GM12878 (cell line): Measurements from ENCODE around the gene C16orf74. TPM values are rescaled to one million over a fixed set of nuclear protein-coding genes. Genes with fewer than 3 reads are reported as not detected.
A peak's percentile ranks its signal among the peaks of the same experiment; 100 is the strongest.

Experiments used
- ATAC-seq: fragments of 200-7000 bp; cut with Tn5 transposase; 3 replicates; pipeline ENCODE4 v1.9.1; 2020; ENCODE audit warnings: mild to moderate bottlenecking, moderate library complexity
- BruUV-seq: library from RNA; stranded (reverse); fragments of 400-500 nt; replicated peaks from 2 replicates; lab custom pipeline; 2021; lab: Mats Ljungman, UMichigan
- CTCF ChIA-PET: fragments of 300-600 bp; sonication (Branson Sonifier 250); formaldehyde crosslinking; extraction: SDS; loops from one replicate; lab custom pipeline; 2021; ENCODE audit warnings: inconsistent platforms; lab: Yijun Ruan, JAX
- POLR2A ChIA-PET: fragments of 350-600 bp; formaldehyde crosslinking; extraction: SDS; loops from one replicate; lab custom pipeline; 2021; ENCODE audit warnings: inconsistent platforms; lab: Charles Lee
- RAD21 ChIA-PET: fragments of 300-600 bp; sonication (Branson Sonifier 250); formaldehyde crosslinking; loops from one replicate; lab custom pipeline; 2023; ENCODE audit warnings: antibody characterized with exemption; ENCODE audit not compliant: unreplicated experiment; lab: Charles Lee
- SMC1A ChIA-PET: fragments of 300-600 bp; sonication (Branson Sonifier 250); formaldehyde crosslinking; loops from one replicate; lab custom pipeline; 2023; ENCODE audit not compliant: unreplicated experiment, uncharacterized antibody; lab: Charles Lee
- DNase-seq: peaks from one replicate; pipeline ENCODE4 v3.0.0-alpha.2; 2011; ENCODE audit warnings: low read depth, low spot score
- FAIRE-seq: peaks from 3 replicates; lab custom pipeline; 2011; peaks lifted over from hg19 to GRCh38; lab: Jason Lieb, UNC
- H2AFZ ChIP-seq: 2 replicates; pipeline ENCODE4 v1.6.0; 2011; ENCODE audit warnings: low read depth, low read length, control low read depth; ENCODE audit not compliant: control insufficient read depth
- H3K27ac ChIP-seq: 2 replicates; pipeline ENCODE4 v1.5.1; 2011; ENCODE audit warnings: control low read depth; ENCODE audit not compliant: control insufficient read depth, insufficient read depth
- H3K27me3 ChIP-seq, 2 experiments: replicated peaks in 1 of 2; 2 replicates each; pipeline versions ENCODE4 v1.6.0 to v1.6.1; 2011; ENCODE audit warnings: low read length in 1 of 2; ENCODE audit not compliant: control insufficient read depth in 2 of 2, insufficient read depth in 2 of 2
- H3K36me3 ChIP-seq, 2 experiments: 2 replicates each; pipeline ENCODE4 v1.5.1; 2011; ENCODE audit warnings: low read length in 1 of 2; ENCODE audit not compliant: control insufficient read depth in 2 of 2, insufficient read depth in 2 of 2
- H3K4me1 ChIP-seq: 2 replicates; pipeline ENCODE4 v1.6.1; 2011; ENCODE audit warnings: mild to moderate bottlenecking, low read length, moderate library complexity, mixed read lengths; ENCODE audit not compliant: control insufficient read depth, insufficient read depth
- H3K4me2 ChIP-seq: 2 replicates; pipeline ENCODE4 v1.6.0; 2011; ENCODE audit warnings: control low read depth; ENCODE audit not compliant: control insufficient read depth, insufficient read depth
- H3K4me3 ChIP-seq: fragments of 200-600 bp; sonication (generic); 2 replicates; pipeline ENCODE4 v1.5.1; 2016
- H3K79me2 ChIP-seq: 2 replicates; pipeline ENCODE4 v1.6.0; 2011; ENCODE audit warnings: low read length; ENCODE audit not compliant: control insufficient read depth, insufficient read depth
- H3K9ac ChIP-seq: 2 replicates; pipeline ENCODE4 v1.8.0; 2011; ENCODE audit warnings: low read length, control low read depth, mixed read lengths; ENCODE audit not compliant: control insufficient read depth, insufficient read depth
- H3K9me3 ChIP-seq: replicated peaks from 3 replicates; pipeline ENCODE4 v1.5.1; 2011; ENCODE audit warnings: mild to moderate bottlenecking, low read length; ENCODE audit not compliant: control insufficient read depth, insufficient read depth
- H4K20me1 ChIP-seq: 2 replicates; pipeline ENCODE4 v1.6.0; 2011; ENCODE audit not compliant: control insufficient read depth, insufficient read depth
- ESRRA ChIP-seq: IDR thresholded peaks from 2 replicates; pipeline ENCODE4 v1.6.1; 2012; ENCODE audit warnings: mild to moderate bottlenecking, low read length, improper control_type of control experiment
- PAX5 ChIP-seq: IDR thresholded peaks from 2 replicates; pipeline ENCODE4 v1.6.1; 2011; ENCODE audit warnings: low read depth, low read length, borderline replicate concordance
- POLR2A ChIP-seq: IDR thresholded peaks from 2 replicates; pipeline ENCODE4 v1.6.1; 2011; ENCODE audit warnings: low read depth, mild to moderate bottlenecking, low read length
- ZNF622 ChIP-seq: fragments of 450-650 bp; IDR thresholded peaks from 2 replicates; pipeline ENCODE4 v1.6.1; 2017; ENCODE audit warnings: mild to moderate bottlenecking, inconsistent platforms
- WGBS: methylation state at CpG from one replicate; pipeline ENCODE4 v1.1.6; 2016; ENCODE audit warnings: low lambda C conversion rate; ENCODE audit not compliant: insufficient replicate concordance, insufficient coverage; ENCODE audit errors: missing lambda C conversion rate; 5-methylcytosine and 5-hydroxymethylcytosine counted together
- in situ Hi-C: fragments of 300-500 bp; cut with MboI; formaldehyde crosslinking; loops from 9 replicates; pipeline ENCODE4 v1.14.3; 2018; ENCODE audit warnings: mixed read lengths
- intact Hi-C: fragments of 100-400 bp; cut with micrococcal nuclease; formaldehyde crosslinking; loops from one replicate; pipeline ENCODE4 v1.14.2; 2022; ENCODE audit not compliant: unreplicated experiment
- polyA plus RNA-seq, 11 experiments: library from polyadenylated mRNA; depleted of rRNA in 4 of 11; unstranded in 6 of 11; stranded (reverse) in 5 of 11; fragments of >200 nt; fragmentation: Nextera tagmentation in 4 of 11; fragmentation: Illumina TruSeq in 1 of 11; extraction: Ambion mirVana in 4 of 11; extraction: Trizol in 1 of 11; gene quantifications; 1 replicate in 1 of 11; 2 replicates in 10 of 11; pipeline versions ENCODE4 v1.2.1 to v1.2.3, GENCODE V29; 2011 to 2016; ENCODE audit warnings: inconsistent platforms in 2 of 11, missing spikeins in 2 of 11, low read depth in 1 of 11
- total RNA-seq, 4 experiments: library from RNA; depleted of rRNA in 3 of 4; stranded (reverse); fragments of >200 nt in 3 of 4; fragmentation: Illumina TruSeq in 1 of 4; extraction: Trizol in 1 of 4; gene quantifications; 2 replicates each; pipeline versions ENCODE4 v1.2.1 to v1.2.3, GENCODE V29; 2013 to 2021

Gene C16orf74
- total and polyA plus RNA-seq, 10 of the 15 experiments (the other 5 are each of a cell fraction or from before 2014, with no cell fraction given): 0.23 to 20.1 (median 6.8) TPM

DNA sequence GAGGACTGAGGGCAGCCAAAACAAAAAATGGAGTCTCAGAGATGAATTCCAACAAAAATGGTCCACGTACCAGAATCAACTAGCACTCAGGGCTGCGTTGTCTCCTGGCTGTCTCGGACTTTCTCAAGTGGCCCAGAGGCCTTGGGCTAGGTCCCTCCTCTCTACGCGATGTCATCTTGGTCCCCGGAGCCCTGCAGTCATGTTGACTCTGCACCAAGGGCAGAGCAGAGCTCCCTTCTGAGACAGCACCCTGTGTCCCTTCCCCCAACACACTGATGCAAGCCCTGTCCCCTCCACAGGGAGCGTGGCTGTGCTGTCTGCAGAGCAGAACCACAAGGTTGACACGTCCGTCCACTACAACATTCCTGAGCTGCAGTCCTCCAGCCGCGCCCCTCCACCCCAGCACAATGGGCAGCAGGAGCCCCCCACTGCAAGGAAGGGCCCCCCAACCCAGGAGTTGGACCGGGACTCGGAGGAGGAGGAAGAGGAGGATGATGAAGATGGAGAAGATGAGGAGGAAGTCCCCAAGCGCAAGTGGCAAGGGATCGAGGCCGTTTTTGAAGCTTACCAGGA is 83.0 kb downstream of the C16orf74 start:
- Histone ChIP-seq H3K4me3 (no peak overlapping the region), H2AFZ (no peak overlapping the region), H3K9ac (no peak overlapping the region), H3K79me2 (no peaks in the 10 kb centered on the region), H4K20me1 (no peaks in the 10 kb centered on the region), H3K4me1 (no peaks in the 10 kb centered on the region), H3K4me2 (no peak overlapping the region), H3K36me3 (peaks cover 50 to 54% of the 10 kb centered on the region in 2 experiments), H3K27ac (no peak overlapping the region), H3K27me3 (no peaks in the 10 kb centered on the region), H3K9me3 (no peaks in the 10 kb centered on the region)
- in situ Hi-C loops: no loop called here
- no peak for FAIRE-seq
- ChIA-PET CTCF (interaction anchor here (0.9 kb wide), 1 partner anchor 8 kb away, joined by 3 read pairs; no protein-coding TSS in a partner anchor), SMC1A (no interaction called here), POLR2A (no interaction called here), RAD21 (no interaction called here)
- no TSS peak for BruUV-seq
- no peak for DNase-seq
- TF ChIP-seq POLR2A (peak; percentile 55; the same call in 1 of the 2 replicates), PAX5 (no peak)
- peak; percentile 31; the same call in 2 of the 3 replicates for ATAC-seq
- WGBS: 99% methylated on average over 16 of the region's 16 CpGs
- intact Hi-C loops: no loop called here

DNA sequence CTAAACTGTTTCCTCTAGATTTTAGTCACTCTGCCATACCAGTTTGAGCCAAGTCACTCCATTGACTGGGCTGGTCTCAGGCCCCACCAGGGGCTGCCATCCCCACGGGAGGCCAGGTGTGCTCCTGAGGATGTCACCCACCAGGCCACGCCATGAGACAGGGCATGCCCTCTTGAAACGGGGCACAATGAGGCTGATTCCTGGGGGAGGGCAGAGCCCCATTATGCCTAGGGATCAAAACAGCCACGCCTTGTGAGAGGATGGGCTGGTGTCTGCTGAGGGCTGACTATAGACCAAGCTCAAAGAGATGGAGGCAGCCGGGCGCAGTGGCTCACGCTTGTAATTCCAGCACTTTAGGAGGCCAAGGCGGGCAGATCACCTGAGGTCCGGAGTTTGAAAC is 83.6 kb downstream of the C16orf74 start:
- no peaks in the 10 kb centered on the region for H3K27me3 ChIP-seq
- H4K20me1 ChIP-seq: no peaks in the 10 kb centered on the region
- in situ Hi-C loops (no loop called here), intact Hi-C loops (no loop called here)
- BruUV-seq: no TSS peak
- no peak overlapping the region for H3K27ac ChIP-seq
- no peaks in the 10 kb centered on the region for H3K9me3 ChIP-seq
- ATAC-seq: no peak
- ChIA-PET CTCF (no interaction called here), POLR2A (no interaction called here), SMC1A (no interaction called here), RAD21 (no interaction called here)
- peaks cover 45 to 55% of the 10 kb centered on the region in 2 experiments for H3K36me3 ChIP-seq
- WGBS: 89% methylated on average over 9 of the region's 9 CpGs
- no peaks in the 10 kb centered on the region for H3K79me2 ChIP-seq
- FAIRE-seq: no peak
- H3K4me3 ChIP-seq: no peak overlapping the region
- no peak for DNase-seq
- H3K4me1 ChIP-seq: no peaks in the 10 kb centered on the region
- H2AFZ ChIP-seq: no peak overlapping the region
- TF ChIP-seq ESRRA (no peak), ZNF622 (no peak), POLR2A (peak; percentile 28; the same call in 1 of the 2 replicates)
- H3K4me2 ChIP-seq: no peak overlapping the region
- H3K9ac ChIP-seq: no peak overlapping the region
